Motor neuron (in vitro differentiated cells): ENCODE measurements around the gene TRIM74. TPM values are rescaled to one million over a fixed set of nuclear protein-coding genes. Genes with fewer than 3 reads are reported as not detected.
"Not testable (repeated sequence)": the region's sequence is repeated elsewhere in the genome, so short reads cannot be mapped to it uniquely, and the experiment has no call there.

Experiments
- ATAC-seq, 8 experiments: fragments of 200-7000 bp; cut with Tn5 transposase; replicated peaks in 6 of 8; 2 replicates each; pipeline ENCODE4 v1.8.0; 2021; ENCODE audit warnings: mild to moderate bottlenecking in 8 of 8, moderate library complexity in 8 of 8
- H3K27ac ChIP-seq, 2 donors: fragments of 250-450 bp; sonication (Bioruptor Pico); 2 replicates each; pipeline ENCODE4 v1.9.0; 2021; ENCODE audit warnings: antibody characterized with exemption in 2 of 2, mild to moderate bottlenecking in 2 of 2, moderate library complexity in 1 of 2
- H3K4me1 ChIP-seq, 2 donors: fragments of 250-450 bp; sonication (Bioruptor Pico); replicated peaks in 1 of 2; 2 replicates each; pipeline ENCODE4 v1.6.1; 2021; ENCODE audit warnings: antibody characterized with exemption in 2 of 2, mild to moderate bottlenecking in 2 of 2, moderate library complexity in 1 of 2
- H3K4me3 ChIP-seq, 5 donors: fragments of 250-450 bp; sonication (Bioruptor Pico); 2 replicates each; pipeline ENCODE4 v1.9.0; 2021; ENCODE audit warnings: antibody characterized with exemption in 5 of 5, mild to moderate bottlenecking in 5 of 5, moderate library complexity in 4 of 5
- whole genome bisulfite sequencing, 10 experiments: fragments of 450-650 bp; shearing (Covaris generic); methylation state at CpG; one replicate each; pipeline ENCODE4 v1.0.0; 2022; 5-methylcytosine and 5-hydroxymethylcytosine counted together
- in situ Hi-C, 9 experiments: fragments of 400-800 bp; cut with MboI; loops; one replicate each; pipeline ENCODE4 v1.15.0; 2021; ENCODE audit warnings: low sequenced_read_pairs in 9 of 9, low pct_unique_long_range_greater_than_20kb in 2 of 9; ENCODE audit not compliant: unreplicated experiment in 9 of 9
- total RNA-seq, 8 experiments: library from RNA; unstranded; fragments of 300-600 nt; gene quantifications; 2 replicates each; pipeline versions ENCODE4 v1.2.3 to v1.2.4, GENCODE V29; 2022

TRIM74 gene
- total RNA-seq, 8 experiments from 2014 or later: 0.59 to 1.7 (median 0.89) TPM; not detected in 2

DNA sequence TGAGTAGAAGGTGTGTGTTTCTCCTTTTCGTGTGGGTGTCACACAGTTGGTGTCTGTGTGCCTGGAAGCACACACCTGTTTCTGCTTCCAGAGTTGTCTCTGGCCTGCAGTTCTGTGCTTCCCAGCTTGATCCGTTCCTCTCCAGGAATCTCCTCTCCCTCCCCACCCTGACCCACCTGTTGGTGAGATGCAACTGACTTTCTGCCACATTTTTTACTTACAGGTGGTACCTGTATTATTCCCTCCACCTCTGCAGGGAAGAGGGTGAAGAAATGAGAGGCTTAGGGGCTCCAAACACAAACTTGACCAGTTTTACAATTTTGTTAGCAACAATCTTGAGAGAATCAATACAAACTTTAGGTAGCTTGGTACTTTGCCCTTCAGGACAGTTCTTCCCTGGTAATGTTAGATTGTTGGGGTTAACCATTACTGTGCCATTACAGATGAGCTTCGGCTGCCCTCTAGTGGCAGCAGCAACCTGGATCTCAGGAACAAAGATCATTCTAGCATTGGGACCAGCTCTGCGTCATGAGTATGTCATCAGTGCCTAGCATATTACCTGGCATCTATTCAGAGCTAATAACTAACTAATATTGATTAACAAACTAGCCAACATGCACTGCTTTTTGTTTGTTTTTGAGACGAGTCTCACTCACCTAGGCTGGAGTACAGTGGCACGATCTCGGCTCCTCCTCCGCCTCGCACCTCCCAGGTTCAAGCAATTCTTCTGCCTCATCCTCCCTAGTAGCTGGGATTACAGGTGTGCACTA lies 54.3 kb downstream of the TRIM74 start:
- in situ Hi-C loops, H3K4me3 ChIP-seq, H3K27ac ChIP-seq: not testable (repeated sequence)
- WGBS, 10 experiments: 20 to 100% (median 94%) methylated on average over 1 to 5 of the region's 9 CpGs; no CpG with 5 or more reads in 1 of the 10 experiments
- peaks cover 11 to 20% of the 10 kb centered on the region in 2 donors for H3K4me1 ChIP-seq
- peak in 7 of 8 experiments; percentile 41 to 98 (median 69) for ATAC-seq

DNA sequence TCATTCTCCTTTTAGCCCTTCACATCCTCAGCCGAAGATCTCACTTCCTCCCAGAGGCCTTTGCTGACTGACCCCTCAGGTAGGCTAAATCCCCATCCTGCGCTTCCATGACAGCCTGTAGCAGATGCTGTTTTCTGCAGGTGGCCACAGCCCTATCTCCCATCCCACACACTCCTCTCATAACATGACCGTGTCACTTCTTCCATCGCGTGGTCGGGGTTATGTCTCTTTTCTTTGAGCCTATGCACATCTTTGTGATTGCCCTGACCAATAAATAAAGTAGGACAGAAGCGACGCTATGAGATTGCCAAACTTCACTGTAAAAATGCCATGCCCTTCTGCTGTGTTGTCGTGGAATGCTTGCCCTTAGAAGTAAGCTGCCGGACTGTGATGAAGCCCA lies 55.5 kb downstream of the TRIM74 start:
- ATAC-seq, H3K4me3 ChIP-seq, in situ Hi-C loops, H3K27ac ChIP-seq: not testable (repeated sequence)
- H3K4me1 ChIP-seq: peaks cover 11 to 20% of the 10 kb centered on the region in 2 donors
- WGBS, 10 experiments: 89 to 100% (median 92%) methylated on average over 1 to 8 of the region's 10 CpGs; no CpG with 5 or more reads in 2 of the 10 experiments

GRCh38 chr7:72911395-72911794 lies 57.9 kb downstream of the TRIM74 start:
- H3K4me1 ChIP-seq, ATAC-seq, H3K27ac ChIP-seq, H3K4me3 ChIP-seq, in situ Hi-C loops: not testable (repeated sequence)
- WGBS, 10 experiments: no CpG with 5 or more reads among the region's 12 CpGs

Other genes starting within 250 kb of the TRIM74 start
- gene TYW1B, start 141.3 kb downstream of the TRIM74 start, total RNA-seq: 10 to 100 TPM in 1 of 8 experiments, 1 to 10 TPM in 7; 2.1 to 14.2 (median 3.0) TPM
- 10 to 100 TPM in 6 of 8 experiments, 1 to 10 TPM in 2; 7.3 to 40.8 (median 13.8) TPM for gene POM121, start 44.4 kb downstream of the TRIM74 start, total RNA-seq
- gene SPDYE8, start 60.3 kb upstream of the TRIM74 start, total RNA-seq: 1 to 10 TPM in 2 of 8 experiments, under 1 TPM in 6; 0.15 to 1.8 (median 0.44) TPM
- 1 to 10 TPM in 4 of 8 experiments, under 1 TPM in 4; 0.46 to 5.9 (median 0.90) TPM for gene SPDYE11, start 88.4 kb upstream of the TRIM74 start, total RNA-seq
- 1 to 10 TPM in 2 of 8 experiments, under 1 TPM in 6; 0.46 to 4.4 (median 0.80) TPM for gene SPDYE9, start 116.6 kb upstream of the TRIM74 start, total RNA-seq